Vagina (tissue), 2 donors: ENCODE data around the gene PAPPA. TPM values are rescaled to one million over a fixed set of nuclear protein-coding genes. Genes with fewer than 3 reads are reported as not detected.

Experiments
- DNase-seq, 2 donors: peaks; one replicate each; pipeline ENCODE4 v3.0.0-alpha.2; 2017; ENCODE audit errors: extremely low spot score in 2 of 2
- H3K27ac ChIP-seq: fragments of 200-600 bp; sonication (generic); one replicate; pipeline ENCODE4 v1.5.1; 2019
- H3K27me3 ChIP-seq: fragments of 200-600 bp; sonication (generic); one replicate; pipeline ENCODE4 v1.5.1; 2019
- H3K36me3 ChIP-seq, 2 donors: fragments of 200-600 bp; sonication (generic); one replicate each; pipeline ENCODE4 v1.5.1; 2017 to 2019
- H3K4me1 ChIP-seq: fragments of 200-600 bp; sonication (generic); one replicate; pipeline ENCODE4 v1.5.1; 2019
- H3K4me3 ChIP-seq, 2 donors: fragments of 200-600 bp; sonication (generic); 1 replicate in 1 of 2; 2 replicates in 1 of 2; pipeline ENCODE4 v1.5.1; 2016 to 2019
- H3K9me3 ChIP-seq: fragments of 200-600 bp; sonication (generic); one replicate; pipeline ENCODE4 v1.5.1; 2019
- POLR2A ChIP-seq, 2 donors: fragments of 450-650 bp; IDR thresholded peaks; one replicate each; pipeline ENCODE4 v1.6.1; 2017; ENCODE audit warnings: antibody characterized with exemption in 2 of 2, mild to moderate bottlenecking in 2 of 2, moderate library complexity in 2 of 2
- POLR2AphosphoS5 ChIP-seq, 2 donors: sonication (generic); formaldehyde crosslinking; IDR thresholded peaks; one replicate each; pipeline ENCODE4 v1.9.0; 2017; ENCODE audit warnings: antibody characterized with exemption in 2 of 2, mild to moderate bottlenecking in 2 of 2, low read depth in 1 of 2; ENCODE audit not compliant: insufficient read depth in 1 of 2
- intact Hi-C: fragments of 100-400 bp; cut with DNase I; formaldehyde crosslinking; loops from one replicate; pipeline ENCODE4 v1.15.1; 2023
- total RNA-seq: library from RNA; depleted of rRNA; stranded (reverse); fragments of >200 nt; gene quantifications from one replicate; pipeline ENCODE4 v1.2.3, GENCODE V29; 2016
- TF ChIP-seq, protein P1 (sequence below), 3 experiments: fragments of 450-650 bp in 2 of 3; fragments of 200-600 bp in 1 of 3; sonication (generic) in 1 of 3; IDR thresholded peaks; one replicate each; pipeline ENCODE4 v1.5.1; 2017 to 2019; ENCODE audit warnings: antibody characterized with exemption in 3 of 3, mild to moderate bottlenecking in 2 of 3, moderate library complexity in 2 of 3

PAPPA gene
- total RNA-seq, 1 donor from 2014 or later, result 4.4 TPM

DNA sequence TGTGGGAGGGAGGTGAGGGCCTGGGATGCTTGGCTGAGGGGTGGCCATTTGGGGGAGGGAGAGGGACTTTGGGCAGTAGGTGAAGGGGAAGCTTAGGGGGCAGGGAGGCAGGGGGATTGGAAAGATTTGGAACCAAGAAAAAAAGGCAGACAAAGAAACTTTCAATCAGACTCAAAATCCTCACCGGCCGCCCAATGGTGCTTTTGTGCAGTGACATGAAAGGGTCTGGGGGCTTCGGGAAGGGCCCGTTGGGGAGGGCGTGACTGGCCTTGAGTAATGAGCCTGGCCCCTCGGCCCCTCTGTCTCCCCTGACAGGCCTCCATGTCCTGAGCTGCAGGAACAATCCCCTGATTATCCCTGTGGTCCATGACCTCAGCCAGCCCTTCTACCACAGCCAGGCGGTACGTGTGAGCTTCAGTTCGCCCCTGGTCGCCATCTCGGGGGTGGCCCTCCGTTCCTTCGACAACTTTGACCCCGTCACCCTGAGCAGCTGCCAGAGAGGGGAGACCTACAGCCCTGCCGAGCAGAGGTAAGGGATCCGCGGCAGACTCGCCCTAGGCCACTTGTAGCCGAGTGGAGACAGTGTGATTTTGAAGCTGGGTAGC, 181.1 kb downstream of the PAPPA start:
- Histone ChIP-seq H3K36me3 (peaks cover 0 to 5% of the 10 kb centered on the region in 2 donors), H3K9me3 (no peaks in the 10 kb centered on the region), H3K4me1 (no peaks in the 10 kb centered on the region), H3K27ac (no peak overlapping the region), H3K4me3 (no peak overlapping the region), H3K27me3 (no peaks in the 10 kb centered on the region)
- TF ChIP-seq, protein P1, sequence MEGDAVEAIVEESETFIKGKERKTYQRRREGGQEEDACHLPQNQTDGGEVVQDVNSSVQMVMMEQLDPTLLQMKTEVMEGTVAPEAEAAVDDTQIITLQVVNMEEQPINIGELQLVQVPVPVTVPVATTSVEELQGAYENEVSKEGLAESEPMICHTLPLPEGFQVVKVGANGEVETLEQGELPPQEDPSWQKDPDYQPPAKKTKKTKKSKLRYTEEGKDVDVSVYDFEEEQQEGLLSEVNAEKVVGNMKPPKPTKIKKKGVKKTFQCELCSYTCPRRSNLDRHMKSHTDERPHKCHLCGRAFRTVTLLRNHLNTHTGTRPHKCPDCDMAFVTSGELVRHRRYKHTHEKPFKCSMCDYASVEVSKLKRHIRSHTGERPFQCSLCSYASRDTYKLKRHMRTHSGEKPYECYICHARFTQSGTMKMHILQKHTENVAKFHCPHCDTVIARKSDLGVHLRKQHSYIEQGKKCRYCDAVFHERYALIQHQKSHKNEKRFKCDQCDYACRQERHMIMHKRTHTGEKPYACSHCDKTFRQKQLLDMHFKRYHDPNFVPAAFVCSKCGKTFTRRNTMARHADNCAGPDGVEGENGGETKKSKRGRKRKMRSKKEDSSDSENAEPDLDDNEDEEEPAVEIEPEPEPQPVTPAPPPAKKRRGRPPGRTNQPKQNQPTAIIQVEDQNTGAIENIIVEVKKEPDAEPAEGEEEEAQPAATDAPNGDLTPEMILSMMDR (IDR thresholded peaks at IDR 0.05), result no peak
- TF ChIP-seq POLR2AphosphoS5 (IDR thresholded peaks at IDR 0.05; ENCODE audit: insufficient read depth in 1 of 2, low read depth in 1 of 2), result no peak
- TF ChIP-seq POLR2A (IDR thresholded peaks at IDR 0.05), result no peak
- intact Hi-C loops, result no loop called here
- no peak for DNase-seq

DNA sequence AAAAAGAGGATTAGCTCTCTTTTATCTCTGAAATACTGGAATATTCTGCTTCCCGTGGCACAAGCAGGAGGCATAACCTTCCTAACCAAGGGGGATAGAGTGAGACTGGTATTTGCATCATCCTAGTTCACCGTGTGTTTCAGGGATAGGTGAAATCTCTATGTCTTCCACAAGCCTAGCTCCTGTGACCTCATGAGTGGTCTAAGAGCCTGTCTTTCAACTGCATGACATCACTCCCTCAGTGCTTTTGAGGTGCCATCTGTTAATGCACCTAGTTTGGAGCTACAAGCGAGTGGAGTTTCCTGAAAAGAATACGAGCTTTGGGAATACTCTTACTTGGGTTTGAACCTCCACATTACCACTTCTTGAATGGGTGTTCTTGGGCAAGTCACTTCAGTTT, 181.8 kb downstream of the PAPPA start:
- TF ChIP-seq POLR2AphosphoS5 (IDR thresholded peaks at IDR 0.05; ENCODE audit: insufficient read depth in 1 of 2, low read depth in 1 of 2) (no peak), POLR2A (IDR thresholded peaks at IDR 0.05) (no peak)
- TF ChIP-seq, protein P1 (IDR thresholded peaks at IDR 0.05), result no peak
- no peak overlapping the region for H3K4me3 ChIP-seq
- intact Hi-C loops, result no loop called here
- no peak overlapping the region for H3K27ac ChIP-seq
- peaks cover 0 to 5% of the 10 kb centered on the region in 2 donors for H3K36me3 ChIP-seq
- DNase-seq, result no peak
- no peaks in the 10 kb centered on the region for H3K4me1 ChIP-seq
- H3K9me3 ChIP-seq, result no peaks in the 10 kb centered on the region
- H3K27me3 ChIP-seq, result no peaks in the 10 kb centered on the region

- Histone ChIP-seq H3K4me3 (no peak overlapping the region), H3K4me1 (no peaks in the 10 kb centered on the region), H3K9me3 (no peaks in the 10 kb centered on the region), H3K27ac (no peak overlapping the region), H3K36me3 (peaks cover 0 to 5% of the 10 kb centered on the region in 2 donors), H3K27me3 (no peaks in the 10 kb centered on the region)
- no peak for DNase-seq
- intact Hi-C loops, result no loop called here
- no peak for TF ChIP-seq POLR2AphosphoS5 (IDR thresholded peaks at IDR 0.05; ENCODE audit: insufficient read depth in 1 of 2, low read depth in 1 of 2)
Observed at GRCh38 chr9:116336133-116336862, 182.7 kb downstream of the PAPPA start.

GRCh38 chr9:116337015-116337414, 183.4 kb downstream of the PAPPA start:
- H3K4me3 ChIP-seq, result no peak overlapping the region
- intact Hi-C loops, result no loop called here
- no peak for DNase-seq
- no peaks in the 10 kb centered on the region for H3K9me3 ChIP-seq
- no peaks in the 10 kb centered on the region for H3K27me3 ChIP-seq
- no peak overlapping the region for H3K27ac ChIP-seq
- TF ChIP-seq POLR2AphosphoS5 (IDR thresholded peaks at IDR 0.05; ENCODE audit: insufficient read depth in 1 of 2, low read depth in 1 of 2), result no peak
- TF ChIP-seq, protein P1 (IDR thresholded peaks at IDR 0.05), result no peak
- no peak for TF ChIP-seq POLR2A (IDR thresholded peaks at IDR 0.05)
- peaks cover 0 to 5% of the 10 kb centered on the region in 2 donors for H3K36me3 ChIP-seq
- H3K4me1 ChIP-seq, result no peaks in the 10 kb centered on the region

DNA sequence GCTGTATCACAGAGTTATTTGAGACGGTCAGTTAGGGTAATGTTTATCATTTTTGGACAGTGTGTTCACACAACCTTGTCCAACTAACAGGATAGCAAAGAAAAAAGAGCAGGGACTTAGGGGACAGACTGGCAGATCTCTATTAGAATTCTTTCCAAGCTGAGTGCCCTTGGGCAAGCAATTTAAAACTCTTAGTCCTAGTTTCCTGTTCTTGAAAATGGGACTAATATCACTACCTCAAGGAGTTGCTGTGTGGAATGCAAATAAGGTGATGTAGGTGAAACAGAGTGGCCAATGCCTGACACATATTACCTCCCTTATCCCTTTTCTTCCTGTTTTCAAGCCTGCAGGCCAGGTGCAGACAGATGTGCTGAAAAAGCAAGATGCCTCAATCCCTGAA, 186.7 kb downstream of the PAPPA start:
- no peak for DNase-seq
- intact Hi-C loops, result no loop called here

More for the DNA sequence above, 186.7 kb downstream of the PAPPA start:
- H3K27ac ChIP-seq, result no peak overlapping the region
- H3K4me3 ChIP-seq, result no peak overlapping the region
- no peaks in the 10 kb centered on the region for H3K9me3 ChIP-seq
- no peak for TF ChIP-seq POLR2A (IDR thresholded peaks at IDR 0.05)
- TF ChIP-seq, protein P1 (IDR thresholded peaks at IDR 0.05), result no peak
- TF ChIP-seq POLR2AphosphoS5 (IDR thresholded peaks at IDR 0.05; ENCODE audit: insufficient read depth in 1 of 2, low read depth in 1 of 2), result no peak
- H3K27me3 ChIP-seq, result no peaks in the 10 kb centered on the region
- H3K4me1 ChIP-seq, result no peaks in the 10 kb centered on the region
- peaks cover 0 to 2% of the 10 kb centered on the region in 2 donors for H3K36me3 ChIP-seq
